Measurements from ENCODE around the gene ITGA11.

Gene ITGA11

DNA sequence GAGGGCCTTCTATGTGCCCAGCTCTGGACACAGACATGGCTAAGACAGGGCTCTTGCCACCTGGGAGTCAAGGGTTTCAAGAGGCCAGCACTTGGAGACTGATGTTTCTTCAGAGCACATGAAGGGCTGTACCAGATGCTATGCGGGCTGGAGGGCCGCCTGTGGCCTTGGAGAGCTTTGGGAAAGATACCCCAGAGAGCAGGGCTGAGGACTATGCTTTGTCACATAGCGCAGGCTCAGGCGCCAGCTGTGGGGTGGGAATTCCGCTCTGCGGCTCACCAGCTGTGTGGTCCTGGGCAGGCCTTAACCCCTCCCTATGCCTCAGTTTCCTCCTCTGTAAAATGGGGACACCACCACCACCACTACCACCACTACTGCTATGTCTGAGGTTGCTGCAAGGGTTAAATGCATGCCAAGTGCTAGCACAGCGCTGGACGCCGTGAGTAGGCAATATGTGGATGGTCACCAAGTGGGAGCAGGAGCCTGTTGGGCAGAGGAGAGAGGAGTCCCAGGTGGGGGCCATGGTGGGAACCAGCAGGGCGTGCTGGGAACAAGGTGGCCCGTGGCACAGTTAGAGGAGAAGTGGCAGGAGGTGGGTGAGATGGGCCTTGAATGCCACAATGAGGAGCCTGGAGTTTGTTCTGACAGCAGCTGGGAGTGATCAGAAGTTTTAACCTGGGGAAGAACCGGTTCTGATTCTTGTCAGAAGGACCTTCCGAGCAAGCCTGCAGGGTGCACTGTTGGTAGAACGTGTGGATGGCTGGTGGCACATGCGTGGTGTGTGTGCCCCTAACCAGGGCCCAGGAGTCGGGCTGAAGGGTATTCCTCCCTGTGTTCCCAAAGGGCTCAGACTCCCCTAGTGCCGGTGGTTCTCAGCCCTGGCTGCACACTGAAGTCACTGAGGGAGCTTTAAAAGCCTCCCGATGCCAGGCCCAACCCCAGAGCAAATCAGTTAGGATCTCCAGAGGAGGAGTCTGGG lies 112.7 kb downstream of the ITGA11 start:
- DNase-seq: no peak

DNA sequence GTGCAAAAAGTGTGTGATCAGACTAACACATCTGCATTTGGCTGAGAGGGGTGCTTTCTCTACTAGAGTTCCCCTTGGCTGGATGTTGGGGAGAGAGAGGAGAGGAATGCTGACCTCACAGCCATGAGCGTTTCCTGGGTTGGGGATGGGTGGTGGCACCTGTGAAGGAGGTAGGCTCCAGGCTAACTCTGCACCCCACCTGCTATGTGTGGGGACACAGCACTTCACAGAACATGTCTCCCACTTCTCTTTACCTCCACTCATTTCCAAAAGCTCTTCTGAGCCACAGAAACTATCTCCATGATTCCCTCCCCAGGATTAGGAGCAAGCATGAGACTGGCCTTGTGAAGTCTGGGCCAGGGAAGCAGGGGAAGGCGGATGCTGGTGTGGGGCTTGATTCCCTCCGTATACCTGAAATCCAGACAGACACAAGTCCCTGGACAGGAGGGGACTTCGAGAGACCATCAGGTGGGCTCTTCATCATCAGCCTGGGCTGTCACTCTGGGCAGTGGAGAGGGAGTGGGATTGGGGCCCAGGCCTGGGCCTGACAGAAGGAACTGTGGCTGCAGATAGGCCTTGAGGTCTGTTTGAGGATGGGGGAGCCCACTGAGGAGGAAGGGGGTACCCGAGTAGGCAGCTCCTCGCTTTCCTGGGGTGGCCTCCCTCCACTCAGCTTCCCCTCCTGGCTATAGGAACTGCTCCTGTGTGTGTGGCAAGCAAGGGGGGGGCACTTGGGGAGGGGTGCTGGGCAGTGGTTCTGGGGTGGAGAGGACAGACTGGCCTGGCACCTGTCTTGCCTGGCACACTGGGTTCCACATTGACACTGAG lies 113.7 kb downstream of the ITGA11 start:
- DNase-seq: no peak

DNA sequence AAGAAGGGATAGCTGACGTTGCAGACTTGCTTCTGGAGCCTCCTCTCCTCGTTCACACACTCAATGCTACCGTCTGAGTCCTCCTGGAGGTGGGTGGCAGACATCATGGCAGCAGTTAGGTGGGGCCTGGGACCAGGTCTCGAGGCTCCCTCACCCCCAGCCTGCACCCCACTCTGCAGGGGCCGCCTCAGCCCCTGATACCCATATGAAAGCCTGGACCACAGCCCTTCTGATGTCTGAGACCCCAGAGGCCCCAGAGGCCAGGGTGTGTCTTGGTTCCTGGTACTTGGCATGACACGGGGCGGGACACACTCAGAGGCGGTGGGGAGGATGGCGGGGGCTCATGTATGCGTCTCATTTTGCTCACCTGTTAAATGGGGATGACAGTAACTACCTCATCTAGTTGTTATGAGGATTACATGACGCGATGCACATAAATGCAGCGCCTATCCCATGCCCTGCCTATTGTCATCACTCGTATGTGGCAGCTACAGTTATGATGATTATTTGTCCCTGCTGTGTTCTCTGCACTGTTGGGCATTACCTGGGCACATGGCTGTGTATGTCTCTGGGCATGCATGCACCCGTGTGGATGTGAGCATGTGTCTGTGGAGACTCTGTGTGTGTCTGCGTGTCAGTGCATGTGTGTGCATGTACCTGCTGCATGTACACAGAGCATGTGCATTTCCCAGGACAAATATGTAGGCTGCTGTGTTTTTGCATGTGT lies 114.5 kb downstream of the ITGA11 start:
- DNase-seq: no peak

GRCh38 chr15:68316061-68316804 lies 115.7 kb downstream of the ITGA11 start:
- no peak for DNase-seq

- DNase-seq: no peak
Observed at GRCh38 chr15:68315495-68316031, 116.4 kb downstream of the ITGA11 start.

GRCh38 chr15:68315035-68315434 lies 116.9 kb downstream of the ITGA11 start:
- DNase-seq: no peak

GRCh38 chr15:68314563-68314962 lies 117.4 kb downstream of the ITGA11 start:
- DNase-seq: no peak

GRCh38 chr15:68313501-68314410 lies 118.2 kb downstream of the ITGA11 start:
- DNase-seq: no peak

DNA sequence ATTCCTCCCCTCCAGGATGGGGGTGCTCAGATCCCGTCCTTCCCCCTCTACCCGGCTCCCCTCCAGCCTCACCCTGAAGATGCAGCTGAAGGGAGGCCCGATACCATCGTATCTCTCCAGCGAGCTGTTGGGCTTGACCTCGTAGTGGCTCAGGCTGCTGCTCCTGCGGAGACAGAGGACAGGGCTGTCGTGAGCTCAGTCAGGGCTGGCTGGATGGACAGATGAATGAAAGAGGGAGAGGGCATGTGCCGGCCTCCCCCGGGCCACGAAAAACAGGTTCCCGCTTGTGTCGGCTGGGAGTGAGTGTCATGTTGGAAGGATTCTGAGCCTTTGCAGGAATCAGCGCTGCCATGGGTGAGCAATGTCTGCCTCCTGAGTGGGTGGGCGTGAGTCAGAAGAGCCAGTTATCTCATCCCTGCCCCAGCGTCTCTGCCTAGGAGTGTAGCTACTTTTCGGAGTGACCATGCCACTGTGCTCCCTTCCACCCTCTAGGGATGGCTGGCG lies 119.2 kb downstream of the ITGA11 start:
- DNase-seq: no peak

DNA sequence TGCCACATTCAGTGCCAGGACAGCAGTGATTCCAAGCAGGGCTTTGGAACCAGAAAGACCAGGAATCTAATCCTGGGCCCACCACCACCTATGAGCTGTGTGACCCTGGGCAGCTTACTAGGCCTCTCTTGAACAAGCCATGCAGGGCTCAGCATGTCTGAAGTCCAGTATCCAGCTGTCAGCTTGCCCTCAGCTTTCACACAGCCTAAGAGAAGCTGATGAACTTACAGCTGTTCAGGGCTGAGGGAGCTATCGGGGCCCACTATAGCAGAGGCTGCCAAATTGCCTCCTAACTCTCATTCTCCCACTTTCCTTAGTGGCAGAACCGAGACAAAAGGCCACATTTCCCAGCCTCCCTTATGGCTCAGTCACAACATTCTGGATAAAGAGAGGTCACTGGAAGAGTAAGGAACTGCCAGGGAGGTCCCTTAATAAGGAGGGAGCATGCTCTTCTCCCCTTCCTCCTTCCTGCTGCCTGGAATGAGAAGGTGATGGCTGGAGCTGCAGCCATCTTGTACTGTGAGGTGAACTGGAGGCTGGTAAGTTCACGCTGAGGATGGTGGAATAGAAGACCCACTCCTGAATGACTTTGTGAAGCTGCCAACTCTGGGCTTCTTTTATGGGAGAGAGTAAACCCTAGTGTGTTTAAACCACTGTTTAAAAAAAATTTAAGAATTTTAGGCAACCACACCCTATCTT lies 120.0 kb downstream of the ITGA11 start:
- DNase-seq: no peak

GRCh38 chr15:68311464-68311835 lies 120.5 kb downstream of the ITGA11 start:
- no peak for DNase-seq

- DNase-seq: no peak
Observed at GRCh38 chr15:68310804-68311463, 121.0 kb downstream of the ITGA11 start.

DNA sequence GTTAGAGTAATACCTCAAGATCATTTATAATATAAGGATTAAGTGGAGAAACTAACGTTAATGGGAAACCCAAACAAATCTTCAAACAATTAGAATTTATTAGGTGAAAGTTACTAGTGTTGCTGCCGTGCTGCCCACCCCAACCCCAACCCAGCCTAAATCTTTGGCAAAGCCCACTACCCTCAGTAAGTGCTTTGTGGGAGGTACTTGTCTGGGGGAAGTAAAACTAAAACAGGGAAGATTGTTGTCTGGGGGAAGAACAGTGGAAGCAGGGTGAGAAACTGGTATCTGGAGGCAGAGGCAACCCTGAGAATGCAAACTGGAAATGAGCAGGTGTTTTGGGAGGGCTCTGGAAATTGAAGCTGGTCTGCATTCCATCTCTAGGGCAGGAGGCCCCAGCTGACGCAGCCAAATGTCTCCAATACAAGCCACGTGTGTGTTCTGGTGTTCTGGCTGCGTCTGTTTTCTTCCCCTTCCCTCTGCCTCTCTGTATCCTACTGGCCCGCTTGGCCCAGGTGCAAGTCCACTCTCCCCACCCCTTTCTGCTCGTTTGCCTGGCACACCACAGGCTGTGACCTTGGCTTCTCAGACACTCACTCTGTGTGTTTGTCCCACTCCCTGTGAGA lies 121.7 kb downstream of the ITGA11 start:
- DNase-seq: no peak

- no peak for DNase-seq
Observed at GRCh38 chr15:68309024-68309423, 122.9 kb downstream of the ITGA11 start.

- no peak for DNase-seq
Observed at GRCh38 chr15:68307131-68307928, 124.6 kb downstream of the ITGA11 start.

DNA sequence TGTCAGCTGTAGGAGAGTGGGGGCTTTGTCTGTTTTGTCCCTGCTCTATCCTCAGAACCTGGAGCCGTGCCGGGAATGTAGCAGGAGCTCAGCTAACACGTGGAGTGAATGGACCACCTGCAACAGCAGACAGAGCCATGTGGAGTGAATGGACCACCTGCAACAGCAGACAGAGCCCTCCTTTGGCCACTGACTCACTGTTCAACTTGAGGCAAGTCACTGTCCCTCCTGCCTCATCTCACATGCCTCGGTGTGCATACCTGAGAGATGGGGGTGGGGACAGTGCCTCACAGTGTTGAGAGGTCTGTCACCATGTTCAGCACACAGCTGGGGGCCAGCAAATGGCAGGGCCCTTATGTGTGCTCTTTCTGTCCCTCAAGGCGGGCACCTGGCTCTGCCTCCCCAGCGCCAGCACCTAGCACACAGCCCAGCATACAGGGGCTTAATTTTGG lies 126.5 kb downstream of the ITGA11 start:
- no peak for DNase-seq

DNA sequence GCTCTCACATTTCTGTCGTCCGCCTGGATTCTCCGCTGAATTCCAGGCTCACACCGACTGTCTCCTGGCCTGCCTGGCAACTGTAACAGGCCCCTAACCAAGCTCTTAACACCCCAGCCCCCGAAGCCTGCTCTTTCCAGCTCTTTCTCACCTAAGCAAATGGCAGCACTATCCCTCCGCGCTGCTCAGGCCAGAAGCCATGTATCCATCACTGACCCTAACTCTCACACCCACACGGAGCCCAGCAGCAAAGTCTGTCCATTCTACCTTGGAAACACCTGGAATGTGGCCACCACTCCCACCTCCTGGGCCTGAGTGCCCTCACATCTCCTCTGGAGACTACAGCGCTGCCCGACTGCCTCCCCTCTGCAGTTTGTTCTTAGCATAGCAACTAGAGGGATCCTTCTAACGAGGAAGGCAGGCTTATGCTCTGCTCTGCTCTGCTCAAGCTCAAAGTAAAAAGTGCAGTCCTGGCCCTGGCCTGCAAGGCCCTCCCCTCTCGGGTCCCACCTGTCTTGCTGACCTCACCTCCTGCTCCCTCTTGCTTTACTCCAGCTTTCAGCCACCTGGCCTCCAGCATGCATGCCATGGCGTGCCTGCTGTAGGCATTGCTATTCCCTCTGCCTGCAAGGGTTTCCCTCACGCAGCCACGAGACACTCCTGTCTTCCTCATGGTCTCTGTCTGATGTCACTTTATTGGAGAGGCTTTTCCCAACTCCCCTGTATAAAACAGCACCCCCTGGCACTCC lies 127.2 kb downstream of the ITGA11 start:
- DNase-seq: no peak

Data from CD4-positive, alpha-beta T cell treated with Interleukin-6 for 4 hours (primary cell).